Skeletal muscle tissue (tissue), 4 donors: ENCODE results near the gene CATSPERE. TPM values are rescaled to one million over a fixed set of nuclear protein-coding genes. Genes with fewer than 3 reads are reported as not detected.

Source experiments
- H3K27ac ChIP-seq: one replicate; pipeline ENCODE4 v1.7.0; 2013; ENCODE audit warnings: mild to moderate bottlenecking, low read depth, low read length, inconsistent platforms
- H3K27me3 ChIP-seq, 3 donors: one replicate each; pipeline ENCODE4 v1.7.0; 2013; ENCODE audit warnings: low read length in 3 of 3; ENCODE audit not compliant: control insufficient read depth in 3 of 3, insufficient read depth in 3 of 3
- H3K36me3 ChIP-seq, 3 donors: one replicate each; pipeline ENCODE4 v1.7.0; 2013; ENCODE audit warnings: low read length in 3 of 3; ENCODE audit not compliant: control insufficient read depth in 3 of 3, insufficient read depth in 3 of 3
- H3K4me1 ChIP-seq, 3 donors: one replicate each; pipeline ENCODE4 v1.7.0; 2013; ENCODE audit warnings: low read length in 3 of 3, mild to moderate bottlenecking in 3 of 3; ENCODE audit not compliant: control insufficient read depth in 3 of 3, insufficient read depth in 3 of 3
- H3K4me3 ChIP-seq, 3 donors: one replicate each; pipeline ENCODE4 v1.7.0; 2013; ENCODE audit warnings: low read length in 3 of 3
- H3K9ac ChIP-seq, 3 donors: one replicate each; pipeline ENCODE4 v1.7.0; 2013; ENCODE audit warnings: low read length in 3 of 3, mild to moderate bottlenecking in 3 of 3, moderate library complexity in 2 of 3, low read depth in 1 of 3
- H3K9me3 ChIP-seq, 3 donors: one replicate each; pipeline ENCODE4 v1.7.0; 2013; ENCODE audit warnings: low read length in 3 of 3; ENCODE audit not compliant: control insufficient read depth in 3 of 3
- total RNA-seq: library from RNA; depleted of rRNA; stranded (reverse); fragments of >200 nt; gene quantifications from one replicate; pipeline ENCODE4 v1.2.3, GENCODE V29; 2014
- donor health status: Osteomylitis.

The CATSPERE gene
- total RNA-seq, 1 donor from 2014 or later, result 3.1 TPM

- no peak overlapping the region for H3K9ac ChIP-seq
- no peaks in the 10 kb centered on the region for H3K36me3 ChIP-seq
- no peaks in the 10 kb centered on the region for H3K27me3 ChIP-seq
- H3K27ac ChIP-seq, result no peak overlapping the region
- no peaks in the 10 kb centered on the region for H3K9me3 ChIP-seq
- H3K4me1 ChIP-seq, result no peaks in the 10 kb centered on the region
- no peak overlapping the region for H3K4me3 ChIP-seq
Measured at GRCh38 chr1:244614879-244615278, 153.8 kb downstream of the CATSPERE start.

GRCh38 chr1:244615301-244615700, 154.2 kb downstream of the CATSPERE start:
- Histone ChIP-seq H3K27me3 (no peaks in the 10 kb centered on the region), H3K4me1 (no peaks in the 10 kb centered on the region), H3K9ac (no peak overlapping the region), H3K36me3 (no peaks in the 10 kb centered on the region), H3K27ac (no peak overlapping the region), H3K4me3 (no peak overlapping the region), H3K9me3 (no peaks in the 10 kb centered on the region)

- Histone ChIP-seq H3K27me3 (no peaks in the 10 kb centered on the region), H3K9me3 (no peaks in the 10 kb centered on the region), H3K36me3 (no peaks in the 10 kb centered on the region), H3K27ac (no peak overlapping the region), H3K9ac (no peak overlapping the region), H3K4me1 (no peaks in the 10 kb centered on the region), H3K4me3 (no peak overlapping the region)
Measured at GRCh38 chr1:244626709-244627108, 165.6 kb downstream of the CATSPERE start.

- Histone ChIP-seq H3K4me3 (no peak overlapping the region), H3K9me3 (peaks cover 0 to 3% (median 0%) of the 10 kb centered on the region in 3 donors), H3K27ac (no peak overlapping the region), H3K27me3 (no peaks in the 10 kb centered on the region), H3K4me1 (no peaks in the 10 kb centered on the region), H3K9ac (no peak overlapping the region), H3K36me3 (no peaks in the 10 kb centered on the region)
Measured at GRCh38 chr1:244628789-244629188, 167.7 kb downstream of the CATSPERE start.

GRCh38 chr1:244633140-244633539, 172.1 kb downstream of the CATSPERE start:
- no peak overlapping the region for H3K9ac ChIP-seq
- no peak overlapping the region for H3K4me3 ChIP-seq
- H3K27ac ChIP-seq, result no peak overlapping the region
- H3K4me1 ChIP-seq, result no peaks in the 10 kb centered on the region
- H3K9me3 ChIP-seq, result peaks cover 0 to 3% (median 0%) of the 10 kb centered on the region in 3 donors
- H3K36me3 ChIP-seq, result no peaks in the 10 kb centered on the region
- no peaks in the 10 kb centered on the region for H3K27me3 ChIP-seq

GRCh38 chr1:244634546-244634945, 173.5 kb downstream of the CATSPERE start:
- Histone ChIP-seq H3K4me3 (no peak overlapping the region), H3K9ac (no peak overlapping the region), H3K36me3 (no peaks in the 10 kb centered on the region), H3K4me1 (no peaks in the 10 kb centered on the region), H3K9me3 (peaks cover 0 to 3% (median 0%) of the 10 kb centered on the region in 3 donors), H3K27me3 (no peaks in the 10 kb centered on the region), H3K27ac (no peak overlapping the region)

- no peaks in the 10 kb centered on the region for H3K27me3 ChIP-seq
- H3K4me1 ChIP-seq, result no peaks in the 10 kb centered on the region
- no peak overlapping the region for H3K27ac ChIP-seq
- no peaks in the 10 kb centered on the region for H3K36me3 ChIP-seq
- no peak overlapping the region for H3K9ac ChIP-seq
- no peak overlapping the region for H3K4me3 ChIP-seq
- peaks cover 0 to 3% (median 0%) of the 10 kb centered on the region in 3 donors for H3K9me3 ChIP-seq
Measured at GRCh38 chr1:244636488-244637259, 175.6 kb downstream of the CATSPERE start.

- no peaks in the 10 kb centered on the region for H3K27me3 ChIP-seq
- no peak overlapping the region for H3K9ac ChIP-seq
- no peaks in the 10 kb centered on the region for H3K4me1 ChIP-seq
- H3K4me3 ChIP-seq, result no peak overlapping the region
- no peaks in the 10 kb centered on the region for H3K36me3 ChIP-seq
- no peaks in the 10 kb centered on the region for H3K9me3 ChIP-seq
- H3K27ac ChIP-seq, result no peak overlapping the region
Measured at GRCh38 chr1:244639561-244639960, 178.5 kb downstream of the CATSPERE start.

GRCh38 chr1:244640917-244641316, 179.8 kb downstream of the CATSPERE start:
- no peak overlapping the region for H3K9ac ChIP-seq
- no peaks in the 10 kb centered on the region for H3K4me1 ChIP-seq
- H3K27me3 ChIP-seq, result no peaks in the 10 kb centered on the region
- H3K36me3 ChIP-seq, result no peaks in the 10 kb centered on the region
- no peak overlapping the region for H3K27ac ChIP-seq
- no peaks in the 10 kb centered on the region for H3K9me3 ChIP-seq
- H3K4me3 ChIP-seq, result no peak overlapping the region

GRCh38 chr1:244642526-244642925, 181.5 kb downstream of the CATSPERE start:
- H3K27me3 ChIP-seq, result no peaks in the 10 kb centered on the region
- H3K36me3 ChIP-seq, result no peaks in the 10 kb centered on the region
- H3K9ac ChIP-seq, result no peak overlapping the region
- no peak overlapping the region for H3K27ac ChIP-seq
- no peaks in the 10 kb centered on the region for H3K9me3 ChIP-seq
- H3K4me1 ChIP-seq, result no peaks in the 10 kb centered on the region
- H3K4me3 ChIP-seq, result no peak overlapping the region
